ENCODE measurements around the gene CCDC92B.

CCDC92B gene

DNA sequence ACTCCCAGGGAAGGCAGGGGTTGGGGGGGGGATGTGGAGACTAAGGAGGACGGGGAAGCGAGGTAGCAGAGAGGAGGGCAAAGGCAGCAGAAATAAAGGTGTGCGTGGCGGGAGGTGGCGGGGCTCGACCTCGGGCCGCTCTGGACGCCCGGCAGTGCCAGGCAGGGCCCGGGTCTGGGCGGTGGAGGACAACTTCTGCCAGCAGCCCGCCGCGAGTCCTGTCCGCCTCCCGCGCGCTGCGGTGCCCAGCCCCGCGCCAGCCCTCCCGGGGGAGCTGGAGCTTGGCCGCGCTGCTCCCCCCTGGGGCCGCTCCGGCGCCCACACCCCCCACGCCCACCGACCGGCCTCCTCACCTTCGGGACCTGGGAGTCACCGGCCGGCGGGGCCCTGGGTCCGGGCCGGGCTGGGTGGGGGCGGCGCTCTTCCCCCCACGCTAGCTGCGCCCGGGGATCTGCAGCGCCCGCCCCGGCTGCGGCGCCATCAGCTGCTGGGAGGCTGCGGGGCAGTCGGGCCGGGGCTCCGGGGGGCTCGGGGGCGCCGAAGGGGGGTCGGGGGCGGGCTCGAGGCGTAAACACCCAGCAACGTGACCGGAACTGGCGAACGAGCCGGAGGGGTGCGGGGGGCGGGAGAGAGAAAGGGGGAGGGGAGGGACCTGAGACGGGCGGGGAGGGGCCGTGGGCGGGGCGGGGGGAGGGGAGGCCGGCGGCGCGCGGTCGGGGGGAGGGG, at the start of gene CCDC92B:
TSS of gene CCDC92B (minus strand) at position 595 of the 726 bp plus-strand sequence. CDS start 14,507 bp downstream, outside the sequence.
- Histone ChIP-seq H3K4me3 (ENCODE audit: low read length) (peak within 1 kb of the TSS; percentile 65), H3K27me3 (ENCODE audit: control insufficient read depth, insufficient read depth, low read length) (no peaks in the 10 kb centered on the region), H3K36me3 (ENCODE audit: control insufficient read depth, insufficient read depth, low read length) (no peaks in the 10 kb centered on the region), H3K27ac (ENCODE audit: low read length) (no peak within 1 kb of the TSS), H3K9me3 (ENCODE audit: control insufficient read depth, insufficient read depth, low read length) (no peaks in the 10 kb centered on the region), H3K4me1 (ENCODE audit: control insufficient read depth, insufficient read depth, low read length) (peaks cover 2% of the 10 kb centered on the region; the same call in 1 of the 2 replicates)
- no CpG with 5 or more reads among the region's 76 CpGs for WGBS (ENCODE audit: insufficient coverage, insufficient read length)
- DNase-seq (ENCODE audit: low read depth, low spot score) = no peak

DNA sequence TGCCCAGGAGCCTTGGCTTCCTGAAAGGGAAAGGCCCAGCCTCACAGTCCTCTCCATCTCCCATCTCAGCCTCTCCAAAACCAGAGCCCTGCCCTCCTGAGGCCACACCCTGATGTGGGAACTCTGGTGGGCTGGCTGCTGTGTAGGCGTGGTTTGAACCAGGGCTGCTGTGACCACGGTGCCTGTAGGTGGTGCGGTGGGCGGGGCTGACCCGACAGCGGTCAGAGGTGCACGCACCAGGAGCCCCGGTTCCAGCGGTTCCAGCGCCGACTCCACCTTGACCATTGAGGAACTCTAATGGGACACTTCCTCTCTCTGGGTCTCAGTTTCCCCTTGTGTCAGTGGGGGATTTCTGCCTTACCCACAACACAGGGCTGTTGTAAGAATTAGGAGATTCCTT, 49.2 kb upstream of the CCDC92B start:
- WGBS (ENCODE audit: insufficient coverage, insufficient read length) = no CpG with 5 or more reads among the region's 11 CpGs
- no peak for DNase-seq (ENCODE audit: low read depth, low spot score)
- Histone ChIP-seq H3K36me3 (ENCODE audit: control insufficient read depth, insufficient read depth, low read length) (no peaks in the 10 kb centered on the region), H3K27me3 (ENCODE audit: control insufficient read depth, insufficient read depth, low read length) (no peaks in the 10 kb centered on the region), H3K27ac (ENCODE audit: low read length) (no peak overlapping the region), H3K4me1 (ENCODE audit: control insufficient read depth, insufficient read depth, low read length) (0 out of 2 replicates have a peak, but pooled peaks cover 2% of the 10 kb centered on the region), H3K9me3 (ENCODE audit: control insufficient read depth, insufficient read depth, low read length) (no peaks in the 10 kb centered on the region), H3K4me3 (ENCODE audit: low read length) (no peak overlapping the region)

DNA sequence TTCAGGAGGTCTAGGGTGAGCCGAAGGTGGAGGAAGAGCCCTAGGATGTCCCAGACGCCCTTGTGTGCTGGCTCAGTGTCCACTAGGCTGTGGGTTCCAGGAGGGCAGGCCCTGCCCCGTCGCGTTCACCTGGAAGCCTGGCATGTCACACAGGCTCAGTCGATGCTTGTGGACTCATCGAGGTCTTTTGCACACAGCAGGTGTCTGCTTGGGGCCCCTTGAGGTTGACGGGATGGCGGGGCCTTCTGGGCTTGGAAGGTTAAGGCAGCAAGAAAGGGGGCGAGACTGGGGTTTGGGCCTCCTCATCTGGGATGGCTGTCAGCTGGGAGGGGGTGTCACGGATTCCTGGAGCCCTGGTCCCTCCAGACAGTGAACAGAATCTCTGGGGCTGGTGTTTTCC, 48.7 kb upstream of the CCDC92B start:
- H3K27ac ChIP-seq (ENCODE audit: low read length) = no peak overlapping the region
- WGBS (ENCODE audit: insufficient coverage, insufficient read length) = no CpG with 5 or more reads among the region's 11 CpGs
- H3K4me1 ChIP-seq (ENCODE audit: control insufficient read depth, insufficient read depth, low read length) = 0 out of 2 replicates have a peak, but pooled peaks cover 2% of the 10 kb centered on the region

DNA sequence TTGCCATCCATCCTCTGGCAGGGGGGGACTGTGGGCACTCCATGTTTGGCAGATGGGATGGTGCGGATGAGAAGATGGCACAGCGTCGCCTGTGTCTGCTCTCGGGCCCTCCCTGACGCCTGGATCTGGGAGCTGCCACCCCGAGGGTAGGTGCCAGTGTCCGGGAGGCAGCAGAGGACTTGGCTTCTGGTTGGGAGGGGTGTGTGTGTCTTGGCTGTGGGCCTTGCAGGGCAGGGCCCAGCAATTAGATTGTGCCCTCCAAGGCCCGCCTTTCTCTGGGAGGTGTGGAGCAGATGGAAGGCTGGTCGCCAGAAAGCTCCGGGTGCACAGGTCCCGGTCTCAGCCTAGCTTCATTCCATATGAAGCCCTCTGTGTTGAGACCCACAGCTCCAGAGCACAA, 48.2 kb upstream of the CCDC92B start:
- Histone ChIP-seq H3K36me3 (ENCODE audit: control insufficient read depth, insufficient read depth, low read length) (no peaks in the 10 kb centered on the region), H3K9me3 (ENCODE audit: control insufficient read depth, insufficient read depth, low read length) (no peaks in the 10 kb centered on the region), H3K4me3 (ENCODE audit: low read length) (no peak overlapping the region), H3K27ac (ENCODE audit: low read length) (no peak overlapping the region), H3K4me1 (ENCODE audit: control insufficient read depth, insufficient read depth, low read length) (peaks cover 2% of the 10 kb centered on the region; the same call in 1 of the 2 replicates), H3K27me3 (ENCODE audit: control insufficient read depth, insufficient read depth, low read length) (no peaks in the 10 kb centered on the region)
- no CpG with 5 or more reads among the region's 11 CpGs for WGBS (ENCODE audit: insufficient coverage, insufficient read length)
- no peak for DNase-seq (ENCODE audit: low read depth, low spot score)

More for the DNA sequence above, 48.7 kb upstream of the CCDC92B start:
- no peak for DNase-seq (ENCODE audit: low read depth, low spot score)
- Histone ChIP-seq H3K4me3 (ENCODE audit: low read length) (no peak overlapping the region), H3K27me3 (ENCODE audit: control insufficient read depth, insufficient read depth, low read length) (no peaks in the 10 kb centered on the region), H3K9me3 (ENCODE audit: control insufficient read depth, insufficient read depth, low read length) (no peaks in the 10 kb centered on the region), H3K36me3 (ENCODE audit: control insufficient read depth, insufficient read depth, low read length) (no peaks in the 10 kb centered on the region)

DNA sequence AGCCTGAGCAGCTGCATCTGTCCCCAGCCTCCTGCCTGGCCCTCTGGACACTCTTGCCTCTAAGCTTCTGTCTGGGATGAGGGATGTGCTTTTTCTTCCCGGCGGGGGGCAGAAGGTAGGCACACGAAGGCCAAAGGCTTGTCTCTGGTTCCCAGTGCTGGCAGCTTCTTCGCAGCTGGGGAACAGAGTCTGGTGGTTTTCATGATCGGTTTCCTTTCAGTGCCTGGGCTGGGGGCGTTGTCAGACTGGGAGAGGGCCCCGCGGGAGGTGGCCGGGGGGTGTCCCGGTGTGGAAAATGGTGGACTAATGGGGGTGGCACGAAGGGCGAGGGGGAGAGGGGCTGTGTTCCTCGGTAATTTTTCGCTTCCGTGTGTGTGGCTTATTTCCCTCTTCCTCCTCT, 47.8 kb upstream of the CCDC92B start:
- Histone ChIP-seq H3K36me3 (ENCODE audit: control insufficient read depth, insufficient read depth, low read length) (no peaks in the 10 kb centered on the region), H3K4me3 (ENCODE audit: low read length) (no peak overlapping the region), H3K27ac (ENCODE audit: low read length) (no peak overlapping the region), H3K27me3 (ENCODE audit: control insufficient read depth, insufficient read depth, low read length) (no peaks in the 10 kb centered on the region), H3K9me3 (ENCODE audit: control insufficient read depth, insufficient read depth, low read length) (no peaks in the 10 kb centered on the region), H3K4me1 (ENCODE audit: control insufficient read depth, insufficient read depth, low read length) (peaks cover 2% of the 10 kb centered on the region; the same call in 1 of the 2 replicates)
- no peak for DNase-seq (ENCODE audit: low read depth, low spot score)
- WGBS (ENCODE audit: insufficient coverage, insufficient read length) = no CpG with 5 or more reads among the region's 15 CpGs

DNA sequence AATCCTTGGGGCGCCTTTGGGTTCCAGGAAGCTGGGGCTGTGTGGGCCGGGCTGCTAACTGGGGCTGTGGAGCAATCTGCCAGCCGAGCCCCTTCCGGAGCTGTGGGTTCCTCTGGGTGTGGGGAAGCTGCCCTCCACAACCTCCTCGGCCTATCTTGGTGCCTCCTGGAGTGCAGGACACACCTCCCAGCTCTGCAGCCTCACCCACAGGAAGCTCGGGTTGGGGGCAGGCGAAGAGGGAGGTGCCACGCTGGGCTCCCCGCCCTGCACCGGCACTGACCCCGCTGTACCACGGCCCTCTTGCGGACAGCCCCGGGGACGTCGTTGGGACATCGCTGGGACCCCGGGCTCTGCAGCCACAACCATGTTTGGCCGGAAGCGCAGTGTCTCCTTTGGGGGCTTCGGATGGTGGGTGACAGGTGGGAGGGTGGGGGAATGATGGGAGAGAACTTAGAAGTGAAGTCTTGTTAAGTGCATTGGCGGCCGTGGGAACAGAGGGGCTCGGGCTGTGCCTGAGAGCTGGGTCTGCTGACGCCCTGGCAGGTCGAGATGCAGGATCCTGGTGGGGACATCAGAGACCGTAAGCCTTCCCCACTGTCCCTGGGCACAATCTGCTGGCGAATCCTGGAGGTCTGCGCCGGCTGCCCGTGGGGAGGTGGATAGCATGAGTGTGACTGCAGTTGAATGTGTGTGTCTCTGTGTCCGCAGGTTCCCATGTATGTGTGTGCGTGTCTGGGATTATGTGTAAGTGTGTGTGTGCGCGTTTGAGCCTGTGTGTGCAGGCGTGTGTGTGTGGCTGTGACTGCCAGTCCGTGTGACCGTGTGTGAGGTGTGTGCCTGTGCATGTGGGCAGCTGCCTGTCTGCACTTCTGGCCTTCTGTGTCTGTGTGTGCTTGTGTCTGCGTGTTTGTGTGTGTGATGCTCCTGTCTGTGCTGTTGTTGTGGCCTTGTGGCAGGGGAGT, 47.0 kb upstream of the CCDC92B start, which contains the start of gene RAP1GAP2:
TSS of gene RAP1GAP2 (plus strand) at position 275 of the 962 bp plus-strand sequence. CDS start at position 365, 90 bp downstream.
- Histone ChIP-seq H3K4me1 (ENCODE audit: control insufficient read depth, insufficient read depth, low read length) (peaks cover 2% of the 10 kb centered on the region; the same call in 1 of the 2 replicates), H3K9me3 (ENCODE audit: control insufficient read depth, insufficient read depth, low read length) (no peaks in the 10 kb centered on the region), H3K4me3 (ENCODE audit: low read length) (no peak within 1 kb of the TSS), H3K36me3 (ENCODE audit: control insufficient read depth, insufficient read depth, low read length) (no peaks in the 10 kb centered on the region), H3K27ac (ENCODE audit: low read length) (no peak within 1 kb of the TSS), H3K27me3 (ENCODE audit: control insufficient read depth, insufficient read depth, low read length) (no peaks in the 10 kb centered on the region)
- no CpG with 5 or more reads among the region's 39 CpGs for WGBS (ENCODE audit: insufficient coverage, insufficient read length)
- no peak for DNase-seq (ENCODE audit: low read depth, low spot score)

DNA sequence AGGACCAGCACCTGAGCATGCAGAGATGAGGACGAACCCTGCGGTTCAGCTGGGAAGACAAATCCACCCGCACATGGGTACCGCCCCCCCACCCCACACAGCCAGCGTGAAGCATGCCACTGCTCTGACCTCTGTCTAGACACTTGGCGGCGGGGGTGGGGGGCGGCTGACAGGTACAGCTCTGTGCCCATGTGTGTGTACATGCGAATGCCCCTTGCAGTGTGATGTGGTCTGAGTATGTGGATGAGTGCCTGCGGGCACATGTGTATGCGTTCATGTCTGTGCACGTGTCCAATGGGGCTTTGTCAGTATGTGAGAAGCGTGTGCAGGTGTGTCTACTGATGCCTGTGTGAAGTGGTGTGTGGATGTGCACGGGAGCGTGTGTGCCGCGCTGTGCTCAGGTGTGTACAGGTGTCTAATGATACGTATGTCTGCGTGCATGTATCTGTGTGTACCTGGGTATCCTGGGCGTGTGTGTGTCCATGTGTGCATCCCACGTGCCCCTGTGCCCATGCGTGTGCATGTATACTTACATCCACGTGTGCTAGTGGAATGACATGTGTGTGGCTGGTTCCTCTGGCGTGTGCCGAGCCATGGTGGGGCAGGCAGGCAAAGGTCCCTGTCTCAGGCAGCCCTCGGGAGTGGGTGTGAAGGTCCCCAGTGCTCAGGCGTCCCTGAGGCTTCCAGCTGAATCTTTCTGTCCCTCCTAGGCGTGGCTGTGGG, 46.1 kb upstream of the CCDC92B start:
- no CpG with 5 or more reads among the region's 28 CpGs for WGBS (ENCODE audit: insufficient coverage, insufficient read length)
- Histone ChIP-seq H3K27me3 (ENCODE audit: control insufficient read depth, insufficient read depth, low read length) (no peaks in the 10 kb centered on the region), H3K9me3 (ENCODE audit: control insufficient read depth, insufficient read depth, low read length) (no peaks in the 10 kb centered on the region), H3K36me3 (ENCODE audit: control insufficient read depth, insufficient read depth, low read length) (no peaks in the 10 kb centered on the region), H3K4me1 (ENCODE audit: control insufficient read depth, insufficient read depth, low read length) (peaks cover 2% of the 10 kb centered on the region; the same call in 1 of the 2 replicates), H3K27ac (ENCODE audit: low read length) (no peak overlapping the region), H3K4me3 (ENCODE audit: low read length) (no peak overlapping the region)
- no peak for DNase-seq (ENCODE audit: low read depth, low spot score)

DNA sequence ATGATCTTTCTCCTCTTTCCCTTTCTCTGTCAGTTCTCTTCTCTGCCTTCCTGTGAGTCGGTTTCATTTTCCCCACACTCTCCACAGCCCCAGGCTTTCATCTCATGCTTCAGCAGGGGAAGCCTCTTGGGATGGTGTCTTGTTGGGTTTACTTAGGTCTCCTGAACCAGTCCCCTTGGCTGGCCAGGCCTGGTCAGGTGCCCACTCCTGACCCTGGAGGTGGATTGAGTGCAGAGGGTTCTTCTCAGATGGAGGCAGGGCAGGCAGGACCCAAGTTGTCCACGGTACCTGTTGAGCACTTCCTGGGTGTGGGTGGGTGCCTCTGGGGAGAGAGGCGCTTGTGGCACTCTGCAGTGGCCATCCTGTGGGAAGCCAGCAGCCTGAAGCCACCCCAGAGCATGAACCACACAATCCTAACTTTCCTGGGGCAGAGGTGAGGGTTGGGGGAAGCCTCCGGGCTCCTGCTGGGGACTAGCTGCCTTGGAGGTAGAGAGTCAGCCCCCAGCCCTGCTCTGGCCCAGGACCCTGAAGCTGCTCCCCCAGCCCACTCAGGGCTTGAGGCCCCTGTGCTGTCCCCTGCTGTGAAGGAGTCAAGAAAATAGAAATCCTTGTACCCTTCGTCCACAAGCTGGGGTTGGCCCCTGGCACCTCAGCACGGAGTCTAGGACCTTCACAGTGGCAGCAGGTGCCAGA, 44.8 kb upstream of the CCDC92B start:
- H3K9me3 ChIP-seq (ENCODE audit: control insufficient read depth, insufficient read depth, low read length) = no peaks in the 10 kb centered on the region
- H3K4me3 ChIP-seq (ENCODE audit: low read length) = no peak overlapping the region
- DNase-seq (ENCODE audit: low read depth, low spot score) = no peak
- no CpG with 5 or more reads among the region's 6 CpGs for WGBS (ENCODE audit: insufficient coverage, insufficient read length)
- no peaks in the 10 kb centered on the region for H3K36me3 ChIP-seq (ENCODE audit: control insufficient read depth, insufficient read depth, low read length)
- no peak overlapping the region for H3K27ac ChIP-seq (ENCODE audit: low read length)
- peaks cover 2% of the 10 kb centered on the region; the same call in 1 of the 2 replicates for H3K4me1 ChIP-seq (ENCODE audit: control insufficient read depth, insufficient read depth, low read length)
- H3K27me3 ChIP-seq (ENCODE audit: control insufficient read depth, insufficient read depth, low read length) = no peaks in the 10 kb centered on the region

DNA sequence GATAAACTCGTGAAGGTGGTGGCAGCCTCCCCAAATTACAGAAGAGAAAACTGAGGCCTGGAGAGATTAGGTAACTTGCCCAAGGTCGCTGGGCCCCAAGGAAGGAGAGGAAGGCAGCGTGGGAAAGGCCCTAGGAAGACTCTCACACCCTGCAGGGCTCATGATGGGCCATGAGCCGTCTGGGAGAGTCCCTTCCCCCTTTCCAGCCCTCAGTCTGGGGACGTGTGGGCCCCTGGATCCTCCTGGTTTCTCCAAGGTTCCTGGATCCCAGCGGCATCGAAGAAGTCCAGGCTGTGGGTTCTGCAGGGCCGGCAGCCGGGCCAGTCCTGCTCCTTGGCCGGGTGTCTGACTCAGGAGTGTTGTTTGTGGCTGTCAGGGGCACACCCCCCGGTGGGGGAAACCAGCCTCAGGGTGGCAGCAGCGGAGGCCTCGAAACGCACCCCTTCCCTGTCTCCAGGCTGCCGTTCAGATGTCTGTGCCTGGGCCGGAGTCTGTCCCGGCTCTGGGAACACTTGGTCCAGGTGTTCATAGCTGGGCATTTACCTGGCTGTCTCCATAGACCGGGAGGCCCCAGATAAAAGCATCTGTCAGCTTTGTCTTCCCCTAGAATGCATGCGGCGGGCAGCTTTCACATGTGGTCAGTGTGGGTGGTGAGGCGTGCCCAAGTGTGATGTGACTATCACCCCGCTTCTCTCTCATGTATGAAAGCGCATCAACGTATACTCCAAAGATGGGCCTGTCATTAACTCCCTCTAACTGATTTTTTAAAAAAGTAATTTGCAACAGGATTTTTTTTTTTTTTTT, 43.1 kb upstream of the CCDC92B start:
- Histone ChIP-seq H3K4me1 (ENCODE audit: control insufficient read depth, insufficient read depth, low read length) (no peaks in the 10 kb centered on the region; the same call in 1 of the 2 replicates), H3K27ac (ENCODE audit: low read length) (no peak overlapping the region), H3K36me3 (ENCODE audit: control insufficient read depth, insufficient read depth, low read length) (no peaks in the 10 kb centered on the region), H3K4me3 (ENCODE audit: low read length) (no peak overlapping the region), H3K27me3 (ENCODE audit: control insufficient read depth, insufficient read depth, low read length) (no peaks in the 10 kb centered on the region), H3K9me3 (ENCODE audit: control insufficient read depth, insufficient read depth, low read length) (no peaks in the 10 kb centered on the region)
- WGBS (ENCODE audit: insufficient coverage, insufficient read length) = no CpG with 5 or more reads among the region's 24 CpGs
- no peak for DNase-seq (ENCODE audit: low read depth, low spot score)

Data from iPS DF 6.9 (cell line).